Mesendoderm (in vitro differentiated cells): Measurements from ENCODE around the gene NME9.

Experiments
- DNase-seq: peaks from one replicate; pipeline ENCODE4 v3.0.0; 2013
- H2AK5ac ChIP-seq: 2 replicates; pipeline ENCODE4 v1.6.1; 2013; ENCODE audit warnings: low read length, inconsistent platforms
- H2BK120ac ChIP-seq: 2 replicates; pipeline ENCODE4 v1.6.1; 2013; ENCODE audit warnings: low read depth, mild to moderate bottlenecking, low read length, moderate library complexity, mixed read lengths
- H2BK15ac ChIP-seq: replicated peaks from 2 replicates; pipeline ENCODE4 v1.6.1; 2013; ENCODE audit warnings: low read depth, mild to moderate bottlenecking, moderate library complexity
- H2BK5ac ChIP-seq: 2 replicates; pipeline ENCODE4 v1.6.1; 2013; ENCODE audit warnings: low read length, inconsistent platforms
- H3K18ac ChIP-seq: 2 replicates; pipeline ENCODE4 v1.6.1; 2013; ENCODE audit warnings: mild to moderate bottlenecking, low read length, mixed read lengths
- H3K23ac ChIP-seq: one replicate; pipeline ENCODE4 v1.6.1; 2013; ENCODE audit warnings: low read length
- H3K27ac ChIP-seq: 2 replicates; pipeline ENCODE4 v1.5.1; 2013; ENCODE audit warnings: low read depth, mild to moderate bottlenecking, inconsistent platforms, low read length, moderate library complexity
- H3K27me3 ChIP-seq: 2 replicates; pipeline ENCODE4 v1.6.1; 2013; ENCODE audit warnings: low read length, control low read depth, mild to moderate bottlenecking, inconsistent platforms; ENCODE audit not compliant: insufficient read depth, poor library complexity
- H3K36me3 ChIP-seq: 2 replicates; pipeline ENCODE4 v1.6.1; 2013; ENCODE audit warnings: low read length, inconsistent platforms; ENCODE audit not compliant: control insufficient read depth, insufficient read depth
- H3K4ac ChIP-seq: one replicate; pipeline ENCODE4 v1.6.1; 2013; ENCODE audit warnings: low read depth, mild to moderate bottlenecking, low read length, moderate library complexity
- H3K4me1 ChIP-seq: 2 replicates; pipeline ENCODE4 v1.6.1; 2013; ENCODE audit warnings: low read depth, low read length, inconsistent platforms; ENCODE audit not compliant: control insufficient read depth
- H3K4me2 ChIP-seq: 2 replicates; pipeline ENCODE4 v1.6.1; 2013; ENCODE audit warnings: low read length
- H3K4me3 ChIP-seq: 2 replicates; pipeline ENCODE4 v1.5.1; 2013; ENCODE audit warnings: mild to moderate bottlenecking, low read length
- H3K56ac ChIP-seq: one replicate; pipeline ENCODE4 v1.6.1; 2013; ENCODE audit warnings: low read length
- H3K79me1 ChIP-seq: 2 replicates; pipeline ENCODE4 v1.6.1; 2013; ENCODE audit warnings: low read length, inconsistent platforms
- H3K79me2 ChIP-seq: 2 replicates; pipeline ENCODE4 v1.6.1; 2013; ENCODE audit warnings: mild to moderate bottlenecking, low read length; ENCODE audit not compliant: control insufficient read depth, insufficient read depth
- H3K9ac ChIP-seq: 2 replicates; pipeline ENCODE4 v1.6.1; 2013; ENCODE audit warnings: low read length, inconsistent platforms
- H4K5ac ChIP-seq: one replicate; pipeline ENCODE4 v1.6.1; 2013; ENCODE audit warnings: low read length
- H4K8ac ChIP-seq: one replicate; pipeline ENCODE4 v1.6.1; 2013; ENCODE audit warnings: low read depth, mild to moderate bottlenecking, control low read depth, low read length, moderate library complexity
- WGBS: extraction: QIAGEN DNeasy Blood & Tissue Kit; methylation state at CpG from one replicate; pipeline ENCODE4 v1.1.7; 2013; ENCODE audit warnings: low lambda C conversion rate, missing lambda C conversion rate; ENCODE audit not compliant: insufficient coverage; ENCODE audit errors: extremely low coverage; 5-methylcytosine and 5-hydroxymethylcytosine counted together

Gene NME9

GRCh38 chr3:138300647-138301046, 29.0 kb downstream of the NME9 start:
- WGBS: no CpG with 5 or more reads among the region's 2 CpGs
- Histone ChIP-seq H3K27me3 (no peaks in the 10 kb centered on the region), H3K36me3 (no peaks in the 10 kb centered on the region), H3K4ac (no peak overlapping the region), H4K8ac (no peak overlapping the region), H2BK5ac (no peak overlapping the region), H3K4me1 (no peaks in the 10 kb centered on the region), H2BK15ac (no peak overlapping the region), H3K56ac (no peak overlapping the region), H3K18ac (no peak overlapping the region), H3K9ac (no peak overlapping the region), H4K5ac (no peak overlapping the region), H3K79me1 (no peaks in the 10 kb centered on the region), H3K79me2 (no peaks in the 10 kb centered on the region), H3K23ac (no peak overlapping the region), H2AK5ac (no peak overlapping the region), H2BK120ac (no peak overlapping the region), H3K4me2 (no peak overlapping the region), H3K27ac (no peak overlapping the region), H3K4me3 (no peak overlapping the region)
- DNase-seq: no peak

DNA sequence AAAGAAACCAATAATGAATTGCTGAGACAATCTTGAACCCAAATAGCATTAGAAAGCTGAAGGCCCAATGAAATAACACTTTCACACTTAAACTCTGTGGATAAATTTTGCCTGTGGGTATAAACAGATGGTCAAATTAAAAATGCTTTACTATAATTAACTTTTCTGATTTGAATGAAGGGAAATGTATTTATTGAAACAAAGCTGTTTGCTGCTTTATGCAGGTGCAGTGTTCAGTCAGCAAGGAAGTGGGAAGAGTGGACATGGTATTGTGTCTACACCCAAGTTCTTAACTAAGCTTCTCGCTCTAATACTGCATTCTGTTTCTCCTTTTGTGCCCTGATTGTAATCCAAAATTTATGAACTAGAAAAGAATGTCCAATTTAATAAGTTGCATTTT, 31.8 kb downstream of the NME9 start:
- no peak overlapping the region for H3K18ac ChIP-seq
- H3K36me3 ChIP-seq: no peaks in the 10 kb centered on the region
- H2BK120ac ChIP-seq: no peak overlapping the region

GRCh38 chr3:138297059-138297607, 32.5 kb downstream of the NME9 start:
- no peak overlapping the region for H2AK5ac ChIP-seq
- H3K4me3 ChIP-seq: no peak overlapping the region
- no peak overlapping the region for H4K8ac ChIP-seq
- H3K79me2 ChIP-seq: no peaks in the 10 kb centered on the region
- no peaks in the 10 kb centered on the region for H3K27me3 ChIP-seq
- H3K18ac ChIP-seq: no peak overlapping the region
- H3K23ac ChIP-seq: no peak overlapping the region
- H2BK5ac ChIP-seq: no peak overlapping the region
- no peaks in the 10 kb centered on the region for H3K79me1 ChIP-seq
- H2BK120ac ChIP-seq: no peak overlapping the region
- no CpG with 5 or more reads among the region's 5 CpGs for WGBS
- no peaks in the 10 kb centered on the region for H3K4me1 ChIP-seq
- H3K27ac ChIP-seq: no peak overlapping the region
- H3K56ac ChIP-seq: no peak overlapping the region
- H4K5ac ChIP-seq: no peak overlapping the region
- no peaks in the 10 kb centered on the region for H3K36me3 ChIP-seq
- H3K4me2 ChIP-seq: no peak overlapping the region
- H3K9ac ChIP-seq: no peak overlapping the region
- H2BK15ac ChIP-seq: no peak overlapping the region
- no peak for DNase-seq
- H3K4ac ChIP-seq: no peak overlapping the region

More for the DNA sequence above, 31.8 kb downstream of the NME9 start:
- H3K79me2 ChIP-seq: no peaks in the 10 kb centered on the region
- no peak overlapping the region for H3K4ac ChIP-seq
- no peak overlapping the region for H3K4me2 ChIP-seq
- no peak overlapping the region for H2AK5ac ChIP-seq
- H3K4me3 ChIP-seq: no peak overlapping the region
- H2BK15ac ChIP-seq: no peak overlapping the region
- H4K8ac ChIP-seq: no peak overlapping the region
- H3K27me3 ChIP-seq: no peaks in the 10 kb centered on the region
- no peak overlapping the region for H3K9ac ChIP-seq
- H4K5ac ChIP-seq: no peak overlapping the region
- H3K79me1 ChIP-seq: no peaks in the 10 kb centered on the region
- no CpG with 5 or more reads among the region's 1 CpG for WGBS
- no peak overlapping the region for H3K27ac ChIP-seq
- H2BK5ac ChIP-seq: no peak overlapping the region
- no peak overlapping the region for H3K56ac ChIP-seq
- DNase-seq: no peak
- no peaks in the 10 kb centered on the region for H3K4me1 ChIP-seq
- no peak overlapping the region for H3K23ac ChIP-seq

DNA sequence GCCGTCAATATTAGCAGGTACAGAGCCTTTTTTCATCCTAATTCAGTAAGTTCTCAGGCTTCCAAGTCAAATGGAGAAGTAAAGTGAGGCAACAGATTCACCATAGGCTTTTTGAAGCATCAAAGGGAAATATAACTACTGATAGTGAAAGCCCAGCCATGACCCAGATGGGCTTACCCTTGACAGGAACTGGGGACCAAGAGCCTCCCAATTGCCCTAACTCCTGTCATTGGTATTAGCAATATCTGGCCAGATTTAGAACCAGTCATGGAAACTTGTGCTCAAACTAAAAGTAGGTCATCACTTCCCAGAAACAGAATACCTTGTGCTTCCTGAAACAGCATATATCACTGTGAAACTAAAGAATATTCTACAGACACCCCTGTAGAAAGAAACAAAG, 33.0 kb downstream of the NME9 start:
- DNase-seq: no peak
- no CpG with 5 or more reads among the region's 1 CpG for WGBS

GRCh38 chr3:138289701-138290100, 40.0 kb downstream of the NME9 start:
- H3K4me1 ChIP-seq: no peaks in the 10 kb centered on the region
- H2BK5ac ChIP-seq: no peak overlapping the region
- H2AK5ac ChIP-seq: no peak overlapping the region
- H3K4me2 ChIP-seq: no peak overlapping the region
- no peaks in the 10 kb centered on the region for H3K79me1 ChIP-seq
- H4K5ac ChIP-seq: no peak overlapping the region
- H3K23ac ChIP-seq: no peak overlapping the region
- H2BK120ac ChIP-seq: no peak overlapping the region
- H2BK15ac ChIP-seq: no peak overlapping the region
- H3K79me2 ChIP-seq: no peaks in the 10 kb centered on the region
- WGBS: no CpG with 5 or more reads among the region's 3 CpGs
- no peak overlapping the region for H3K18ac ChIP-seq
- no peak overlapping the region for H3K9ac ChIP-seq
- no peak overlapping the region for H3K27ac ChIP-seq
- peaks cover 2% of the 10 kb centered on the region for H3K36me3 ChIP-seq
- no peak overlapping the region for H3K4ac ChIP-seq
- H3K4me3 ChIP-seq: no peak overlapping the region
- DNase-seq: no peak
- no peak overlapping the region for H3K56ac ChIP-seq
- H3K27me3 ChIP-seq: no peaks in the 10 kb centered on the region
- no peak overlapping the region for H4K8ac ChIP-seq

More for the DNA sequence above, 33.0 kb downstream of the NME9 start:
- H3K18ac ChIP-seq: no peak overlapping the region
- no peak overlapping the region for H3K4me3 ChIP-seq
- no peak overlapping the region for H2BK15ac ChIP-seq
- H4K5ac ChIP-seq: no peak overlapping the region
- H2BK120ac ChIP-seq: no peak overlapping the region
- no peak overlapping the region for H2BK5ac ChIP-seq
- H3K4me2 ChIP-seq: no peak overlapping the region
- no peak overlapping the region for H3K27ac ChIP-seq
- no peak overlapping the region for H3K56ac ChIP-seq
- H3K4me1 ChIP-seq: no peaks in the 10 kb centered on the region
- H3K23ac ChIP-seq: no peak overlapping the region
- H2AK5ac ChIP-seq: no peak overlapping the region
- no peaks in the 10 kb centered on the region for H3K79me1 ChIP-seq
- no peaks in the 10 kb centered on the region for H3K79me2 ChIP-seq
- no peak overlapping the region for H4K8ac ChIP-seq
- no peaks in the 10 kb centered on the region for H3K27me3 ChIP-seq
- H3K4ac ChIP-seq: no peak overlapping the region
- no peak overlapping the region for H3K9ac ChIP-seq
- H3K36me3 ChIP-seq: no peaks in the 10 kb centered on the region

GRCh38 chr3:138289260-138289659, 40.4 kb downstream of the NME9 start:
- no peaks in the 10 kb centered on the region for H3K27me3 ChIP-seq
- DNase-seq: no peak
- H3K36me3 ChIP-seq: peaks cover 2% of the 10 kb centered on the region
- no CpG with 5 or more reads among the region's 2 CpGs for WGBS
- no peak overlapping the region for H3K27ac ChIP-seq
- no peak overlapping the region for H2BK5ac ChIP-seq
- H3K9ac ChIP-seq: no peak overlapping the region
- no peaks in the 10 kb centered on the region for H3K79me2 ChIP-seq
- no peak overlapping the region for H3K4me3 ChIP-seq
- no peak overlapping the region for H3K18ac ChIP-seq
- H4K8ac ChIP-seq: no peak overlapping the region
- H2BK120ac ChIP-seq: no peak overlapping the region
- no peak overlapping the region for H4K5ac ChIP-seq
- H3K23ac ChIP-seq: no peak overlapping the region
- no peak overlapping the region for H2BK15ac ChIP-seq
- H3K4ac ChIP-seq: no peak overlapping the region
- no peaks in the 10 kb centered on the region for H3K79me1 ChIP-seq
- H3K4me2 ChIP-seq: no peak overlapping the region
- H3K4me1 ChIP-seq: no peaks in the 10 kb centered on the region
- no peak overlapping the region for H3K56ac ChIP-seq
- H2AK5ac ChIP-seq: no peak overlapping the region
